MCF 10A (cell line): Measurements from ENCODE around the gene TMEM181. TPM values are rescaled to one million over a fixed set of nuclear protein-coding genes. Genes with fewer than 3 reads are reported as not detected.
A peak's percentile ranks its signal among the peaks of the same experiment; 100 is the strongest.
"Not testable (repeated sequence)": the region's sequence is repeated elsewhere in the genome, so short reads cannot be mapped to it uniquely, and the experiment has no call there.

Experiments used
- BruUV-seq: library from RNA; stranded (reverse); fragments of 400-500 nt; replicated peaks from 2 replicates; lab custom pipeline; 2021; lab: Mats Ljungman, UMichigan
- CTCF ChIA-PET: fragments of 300-600 bp; sonication (Branson Sonifier 250); formaldehyde crosslinking; extraction: SDS; loops from one replicate; lab custom pipeline; 2021; ENCODE audit warnings: antibody characterized with exemption, inconsistent platforms; lab: Yijun Ruan, JAX
- POLR2A ChIA-PET: fragments of 300-600, 350-650 bp; sonication (Branson Sonifier 250); formaldehyde crosslinking; extraction: SDS; loops from one replicate; lab custom pipeline; 2020; ENCODE audit warnings: antibody characterized with exemption, inconsistent platforms; lab: Yijun Ruan, JAX
- DNase-seq: peaks from one replicate; pipeline ENCODE4 v3.0.0-alpha.2; 2018; ENCODE audit not compliant: unreplicated experiment
- H3K27ac Mint-ChIP-seq: one replicate; pipeline ENCODE4 v1.8.0; 2022; ENCODE audit warnings: mild to moderate bottlenecking, low read depth, mixed read lengths; ENCODE audit not compliant: unreplicated experiment
- H3K27me3 Mint-ChIP-seq: one replicate; pipeline ENCODE4 v1.8.0; 2022; ENCODE audit warnings: mixed read lengths; ENCODE audit not compliant: insufficient read depth, unreplicated experiment
- H3K36me3 Mint-ChIP-seq: one replicate; pipeline ENCODE4 v1.8.0; 2022; ENCODE audit warnings: mild to moderate bottlenecking, moderate library complexity, mixed read lengths; ENCODE audit not compliant: insufficient read depth, unreplicated experiment
- H3K4me1 Mint-ChIP-seq: one replicate; pipeline ENCODE4 v1.8.0; 2022; ENCODE audit warnings: mixed read lengths; ENCODE audit not compliant: insufficient read depth, unreplicated experiment
- H3K4me3 Mint-ChIP-seq: one replicate; pipeline ENCODE4 v1.8.0; 2022; ENCODE audit warnings: mild to moderate bottlenecking, moderate library complexity, mixed read lengths; ENCODE audit not compliant: unreplicated experiment
- H3K9me3 Mint-ChIP-seq: one replicate; pipeline ENCODE4 v1.8.0; 2022; ENCODE audit warnings: mixed read lengths; ENCODE audit not compliant: unreplicated experiment
- CTCF ChIP-seq: fragments of 200-600 bp; IDR thresholded peaks from one replicate; pipeline ENCODE4 v1.8.0; 2022; ENCODE audit warnings: antibody characterized with exemption, mild to moderate bottlenecking; ENCODE audit not compliant: unreplicated experiment
- intact Hi-C: fragments of 100-400 bp; cut with micrococcal nuclease; formaldehyde crosslinking; loops from 2 replicates; pipeline ENCODE4 v1.14.1; 2022
- total RNA-seq: library from RNA; stranded (reverse); gene quantifications from 2 replicates; pipeline ENCODE4 v1.2.3, GENCODE V29; 2022

Gene TMEM181
- total RNA-seq, 1 experiment from 2014 or later: 25.3 TPM

DNA sequence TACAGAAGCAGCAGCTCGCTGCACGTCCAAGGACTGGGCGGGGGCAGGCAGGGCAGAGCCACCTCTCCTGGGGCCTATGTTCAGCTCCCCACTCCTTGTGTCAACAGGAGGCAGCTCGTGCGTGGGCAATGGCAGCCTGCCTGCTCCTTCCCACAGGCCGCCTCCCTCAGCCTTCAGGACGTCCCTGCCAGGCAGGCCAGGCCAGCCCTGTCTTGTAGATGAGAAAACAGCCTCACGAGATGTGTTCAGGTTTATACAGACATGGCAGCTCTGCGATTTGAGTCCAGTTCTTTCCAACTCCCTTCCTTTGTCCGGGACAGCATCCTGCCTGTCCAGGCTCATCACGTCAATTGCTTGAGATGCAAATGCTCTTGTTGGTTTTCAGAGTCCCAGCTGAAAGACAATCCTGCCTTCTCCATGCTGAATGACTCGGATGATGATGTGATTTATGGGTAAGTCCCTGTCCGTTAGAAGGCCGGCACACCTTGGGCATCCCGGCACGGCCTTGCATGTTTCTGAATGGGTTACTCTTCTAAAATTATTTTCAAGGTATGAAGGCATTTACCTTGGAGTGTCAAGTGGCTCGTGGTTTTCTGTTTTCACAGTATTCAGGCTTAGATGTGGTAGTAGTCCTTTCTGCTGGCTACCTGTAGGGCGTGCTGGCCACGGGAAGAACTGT, 71.2 kb downstream of the TMEM181 start:
- H3K9me3 Mint-ChIP-seq: no peaks in the 10 kb centered on the region
- DNase-seq: no peak
- POLR2A ChIA-PET: interaction anchor here (6.5 kb wide), 1 partner anchor 11 kb away, joined by 41 read pairs; the partner anchor contains the start of gene DYNLT1
- no peaks in the 10 kb centered on the region for H3K27me3 Mint-ChIP-seq
- peaks cover 13% of the 10 kb centered on the region for H3K4me1 Mint-ChIP-seq
- intact Hi-C loops: no loop called here
- CTCF ChIA-PET: interaction anchor here (0.6 to 1.5 kb wide), 5 partner anchors 27 to 417 kb away, joined by 3 to 6 read pairs (median 3); no protein-coding TSS in a partner anchor
- TF ChIP-seq CTCF: no peak
- H3K27ac Mint-ChIP-seq: peak overlapping the region; percentile 81
- no TSS peak for BruUV-seq
- H3K36me3 Mint-ChIP-seq: peaks cover 70% of the 10 kb centered on the region
- no peak overlapping the region for H3K4me3 Mint-ChIP-seq

- TF ChIP-seq CTCF: no peak
- peak overlapping the region; percentile 81 for H3K27ac Mint-ChIP-seq
- CTCF ChIA-PET: interaction anchor here (0.7 to 1.1 kb wide), 2 partner anchors 61 to 418 kb away, joined by 3 read pairs; no protein-coding TSS in a partner anchor
- DNase-seq: peak; percentile 67
- intact Hi-C loops: no loop called here
- H3K36me3 Mint-ChIP-seq: peaks cover 68% of the 10 kb centered on the region
- H3K27me3 Mint-ChIP-seq: no peaks in the 10 kb centered on the region
- no peak overlapping the region for H3K4me3 Mint-ChIP-seq
- POLR2A ChIA-PET: interaction anchor here (6.5 kb wide), 1 partner anchor 10 kb away, joined by 41 read pairs; the partner anchor contains the start of gene DYNLT1
- no peaks in the 10 kb centered on the region for H3K9me3 Mint-ChIP-seq
- no TSS peak for BruUV-seq
- H3K4me1 Mint-ChIP-seq: peaks cover 13% of the 10 kb centered on the region
Observed at GRCh38 chr6:158631678-158632537, 72.0 kb downstream of the TMEM181 start.

GRCh38 chr6:158632538-158633119, 72.7 kb downstream of the TMEM181 start:
- H3K27me3 Mint-ChIP-seq, intact Hi-C loops, H3K4me3 Mint-ChIP-seq, H3K9me3 Mint-ChIP-seq, DNase-seq: not testable (repeated sequence)
- BruUV-seq: TSS peak; percentile 13
- POLR2A ChIA-PET: interaction anchor here (0.8 to 6.5 kb wide), 2 partner anchors 10 to 73 kb away, joined by 3 to 41 read pairs; partner anchors contain the start of gene DYNLT1
- H3K4me1 Mint-ChIP-seq: peaks cover 13% of the 10 kb centered on the region
- H3K27ac Mint-ChIP-seq: peak overlapping the region; percentile 81
- peaks cover 65% of the 10 kb centered on the region for H3K36me3 Mint-ChIP-seq
- CTCF ChIA-PET: interaction anchor here (0.8 kb wide), 1 partner anchor 26 kb away, joined by 3 read pairs; no protein-coding TSS in a partner anchor

DNA sequence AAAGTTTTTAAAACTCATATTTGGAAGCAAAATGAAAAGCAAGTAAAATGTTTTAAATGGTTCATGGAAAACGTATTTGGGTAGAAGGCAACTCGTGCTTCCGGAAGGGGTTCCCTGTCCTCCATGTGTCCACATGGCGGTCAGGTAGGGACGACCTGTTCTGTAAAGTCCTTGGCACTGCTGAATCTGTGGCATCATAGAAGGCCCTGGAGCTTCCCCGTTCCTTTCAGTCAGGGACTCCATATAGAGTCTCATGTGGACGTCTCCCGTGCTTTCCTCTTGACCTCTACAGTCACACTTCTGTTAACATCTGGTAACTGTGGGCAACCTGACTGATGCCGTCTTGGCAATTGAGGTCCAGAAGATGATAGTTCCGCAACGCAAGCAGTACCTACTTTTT, 73.2 kb downstream of the TMEM181 start:
- H3K9me3 Mint-ChIP-seq: no peaks in the 10 kb centered on the region
- CTCF ChIA-PET: interaction anchor here (0.8 kb wide), 1 partner anchor 25 kb away, joined by 3 read pairs; no protein-coding TSS in a partner anchor
- peak overlapping the region; percentile 81 for H3K27ac Mint-ChIP-seq
- no peak for TF ChIP-seq CTCF
- POLR2A ChIA-PET: interaction anchor here (0.8 to 6.5 kb wide), 2 partner anchors 9 to 74 kb away, joined by 3 to 41 read pairs; partner anchors contain the start of gene DYNLT1
- intact Hi-C loops: no loop called here
- BruUV-seq: no TSS peak
- H3K4me3 Mint-ChIP-seq: no peak overlapping the region
- peaks cover 13% of the 10 kb centered on the region for H3K4me1 Mint-ChIP-seq
- H3K27me3 Mint-ChIP-seq: no peaks in the 10 kb centered on the region
- H3K36me3 Mint-ChIP-seq: peaks cover 65% of the 10 kb centered on the region
- DNase-seq: no peak
